K562 (cell line): ENCODE results near the gene DDAH1. TPM values are rescaled to one million over a fixed set of nuclear protein-coding genes. Genes with fewer than 3 reads are reported as not detected.

Experiments used
- ATAC-seq: fragments of 200-7000 bp; cut with Tn5 transposase; 3 replicates; pipeline ENCODE4 v1.9.1; 2020; ENCODE audit warnings: moderate library complexity
- BruUV-seq: library from RNA; stranded (reverse); fragments of 400-500 nt; replicated peaks from 2 replicates; lab custom pipeline; 2021; lab: Mats Ljungman, UMichigan
- CTCF ChIA-PET: fragments of 300-600 bp; formaldehyde crosslinking; extraction: SDS; loops from one replicate; lab custom pipeline; 2021; ENCODE audit warnings: low intra/inter-chr PET ratio; lab: Yijun Ruan, JAX
- POLR2A ChIA-PET: fragments of 300-600, 350-650 bp; sonication (Branson Sonifier 250); formaldehyde crosslinking; extraction: SDS; loops from one replicate; lab custom pipeline; 2021; ENCODE audit warnings: antibody characterized with exemption, inconsistent platforms; lab: Yijun Ruan, JAX
- DNase-seq, 4 experiments: peaks; one replicate each; pipeline versions ENCODE4 v3.0.0 to v3.0.0-alpha.2; 2011 to 2018; ENCODE audit warnings: low spot score in 3 of 4, mixed read lengths in 3 of 4; ENCODE audit errors: extremely low read depth in 1 of 4
- FAIRE-seq: peaks from 2 replicates; lab custom pipeline; 2011; peaks lifted over from hg19 to GRCh38; lab: Jason Lieb, UNC
- H2AFZ ChIP-seq: 2 replicates; pipeline ENCODE4 v1.6.0; 2011; ENCODE audit warnings: low read depth, low read length, control low read depth, inconsistent platforms
- H3K27ac ChIP-seq: fragments of 200-600 bp; 3 replicates; pipeline ENCODE4 v1.8.0; 2011; ENCODE audit warnings: low read depth, mild to moderate bottlenecking, control low read depth, inconsistent platforms, low read length, moderate library complexity, mixed read lengths; ENCODE audit errors: extremely low read depth
- H3K27me3 ChIP-seq, 2 experiments: fragments of 300-600 bp in 1 of 2; 2 replicates in 1 of 2; 3 replicates in 1 of 2; pipeline versions ENCODE4 v1.6.0 to v1.8.0; 2011; ENCODE audit warnings: inconsistent platforms in 2 of 2, low read length in 2 of 2, mild to moderate bottlenecking in 1 of 2, mixed read lengths in 1 of 2, moderate library complexity in 1 of 2; ENCODE audit not compliant: control insufficient read depth in 2 of 2, insufficient read depth in 2 of 2
- H3K36me3 ChIP-seq: fragments of 300-600 bp; 3 replicates; pipeline ENCODE4 v1.8.0; 2011; ENCODE audit warnings: mild to moderate bottlenecking, low read length, inconsistent platforms; ENCODE audit not compliant: control insufficient read depth, insufficient read depth
- H3K4me1 ChIP-seq, 2 experiments: fragments of 200-600 bp in 1 of 2; replicated peaks in 1 of 2; 2 replicates in 1 of 2; 3 replicates in 1 of 2; pipeline versions ENCODE4 v1.5.1 to v1.8.0; 2011; ENCODE audit warnings: inconsistent platforms in 2 of 2, low read length in 2 of 2, mild to moderate bottlenecking in 1 of 2, mixed read lengths in 1 of 2, moderate library complexity in 1 of 2; ENCODE audit not compliant: control insufficient read depth in 2 of 2, insufficient read depth in 2 of 2
- H3K4me2 ChIP-seq: 2 replicates; pipeline ENCODE4 v1.6.1; 2011; ENCODE audit warnings: low read length, control low read depth, inconsistent platforms, mixed read lengths; ENCODE audit not compliant: insufficient read depth
- H3K4me3 ChIP-seq: fragments of 200-600 bp; sonication (generic), shearing (Covaris generic); 2 replicates; pipeline ENCODE4 v1.5.1; 2016; ENCODE audit warnings: control low read depth, inconsistent platforms
- H3K79me2 ChIP-seq: fragments of 200-600 bp; 3 replicates; pipeline ENCODE4 v1.8.0; 2011; ENCODE audit warnings: low read length, inconsistent platforms; ENCODE audit not compliant: control insufficient read depth, insufficient read depth
- H3K9ac ChIP-seq, 2 experiments: 2 replicates each; pipeline versions ENCODE4 v1.6.0 to v1.6.1; 2011; ENCODE audit warnings: low read depth in 2 of 2, low read length in 2 of 2, control low read depth in 1 of 2, inconsistent platforms in 1 of 2, mild to moderate bottlenecking in 1 of 2, mixed read lengths in 1 of 2; ENCODE audit not compliant: insufficient read depth in 1 of 2
- H3K9me1 ChIP-seq: one replicate; pipeline ENCODE4 v1.6.0; 2011; ENCODE audit warnings: inconsistent platforms, mild to moderate bottlenecking, low read length, moderate library complexity; ENCODE audit not compliant: control insufficient read depth, insufficient read depth
- H3K9me3 ChIP-seq: replicated peaks from 2 replicates; pipeline ENCODE4 v1.5.1; 2011; ENCODE audit warnings: low read depth, low read length, inconsistent platforms; ENCODE audit not compliant: control insufficient read depth, insufficient read depth
- H4K20me1 ChIP-seq: replicated peaks from 2 replicates; pipeline ENCODE4 v1.6.1; 2011; ENCODE audit warnings: low read length, inconsistent platforms, mixed read lengths; ENCODE audit not compliant: control insufficient read depth, insufficient read depth
- HSF4 ChIP-seq: fragments of 250-450 bp; sonication (Bioruptor Pico); IDR thresholded peaks from 2 replicates; pipeline ENCODE4 v2.1.2; 2022; ENCODE audit warnings: mild to moderate bottlenecking, moderate library complexity, borderline replicate concordance
- SIN3B ChIP-seq: fragments of 450-650 bp; IDR thresholded peaks from 2 replicates; pipeline ENCODE4 v1.6.1; 2017; ENCODE audit warnings: low read depth, mild to moderate bottlenecking, moderate library complexity
- ZNF79 ChIP-seq: fragments of 250-450 bp; sonication (Bioruptor Pico); IDR thresholded peaks from 2 replicates; pipeline ENCODE4 v1.4.0; 2020; ENCODE audit warnings: low read depth, mild to moderate bottlenecking, moderate library complexity
- WGBS: fragments of 100-300 bp; shearing (Covaris generic); methylation state at CpG from one replicate; pipeline ENCODE4 v1.1.6; 2016; ENCODE audit warnings: low coverage, mixed read lengths; ENCODE audit not compliant: insufficient coverage; ENCODE audit errors: missing lambda C conversion rate; 5-methylcytosine and 5-hydroxymethylcytosine counted together
- in situ Hi-C: fragments of 300-500 bp; cut with MboI; formaldehyde crosslinking; loops from 4 replicates; pipeline ENCODE4 v1.15.0; 2018; ENCODE audit warnings: inconsistent platforms, mixed read lengths
- intact Hi-C: fragments of 100-400 bp; cut with micrococcal nuclease; formaldehyde crosslinking; loops from 2 replicates; pipeline ENCODE4 v1.14.2; 2022
- polyA plus RNA-seq, 8 experiments: library from polyadenylated mRNA; depleted of rRNA in 4 of 8; stranded (reverse) in 5 of 8; unstranded in 3 of 8; fragments of >200 nt; fragmentation: Nextera tagmentation in 2 of 8; fragmentation: Illumina TruSeq in 1 of 8; extraction: Ambion mirVana in 2 of 8; extraction: Trizol in 1 of 8; gene quantifications; 2 replicates each; pipeline versions ENCODE4 v1.2.1 to v1.2.3, GENCODE V29; 2011 to 2014; ENCODE audit warnings: inconsistent platforms in 1 of 8, missing spikeins in 1 of 8
- total RNA-seq, 7 experiments: library from RNA; depleted of rRNA in 6 of 7; stranded (reverse); fragments of >200 nt in 6 of 7; fragmentation: Illumina TruSeq in 2 of 7; extraction: Trizol in 2 of 7; gene quantifications; 2 replicates each; pipeline versions ENCODE4 v1.2.1 to v1.2.3, GENCODE V29; 2011 to 2021; ENCODE audit warnings: low replicate concordance in 1 of 7
- TF ChIP-seq, protein P1 (sequence below): fragments of 450-650 bp; IDR thresholded peaks from 2 replicates; pipeline ENCODE4 v1.6.1; 2016; ENCODE audit warnings: mild to moderate bottlenecking, moderate library complexity
- TF ChIP-seq, protein P2 (sequence below), 2 experiments: fragments of 450-650 bp; IDR thresholded peaks; 2 replicates each; pipeline ENCODE4 v1.6.1; 2016
- TF ChIP-seq, protein P3 (sequence below): fragments of 250-450 bp; sonication (Bioruptor Pico); IDR thresholded peaks from 2 replicates; pipeline ENCODE4 v1.4.0; 2020; ENCODE audit warnings: mild to moderate bottlenecking, moderate library complexity

Gene DDAH1
- total and polyA plus RNA-seq, 9 of the 15 experiments (the other 6 are each of a cell fraction or from before 2014, with no cell fraction given) = 0.04 to 0.24 (median 0.10) TPM

DNA sequence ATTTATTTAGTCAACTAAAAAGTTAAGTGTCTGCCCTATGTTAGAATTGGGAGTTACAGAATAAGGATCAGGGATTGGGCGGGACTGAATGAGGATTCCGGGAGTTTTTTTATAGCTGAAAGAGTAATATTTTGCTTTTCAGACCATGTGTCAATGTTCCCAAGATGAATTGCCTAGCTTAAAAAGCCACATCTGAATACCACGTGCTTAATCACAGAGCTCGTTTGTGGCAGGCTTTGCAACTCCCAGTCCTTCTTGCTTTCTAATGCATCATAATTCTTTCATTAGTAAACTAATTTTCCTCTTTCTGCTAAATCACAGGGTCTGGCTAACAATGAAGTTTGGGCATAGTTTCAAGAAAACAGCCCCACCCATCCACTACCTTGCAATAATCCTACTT, 184.3 kb downstream of the DDAH1 start:
- Histone ChIP-seq H3K4me2 (no peak overlapping the region), H3K27me3 (peaks cover 0 to 3% of the 10 kb centered on the region in 2 experiments; a peak in 2 of 5 replicates), H3K79me2 (peaks cover 6% of the 10 kb centered on the region), H3K27ac (no peak overlapping the region), H3K9me1 (no peaks in the 10 kb centered on the region), H3K4me3 (no peak overlapping the region), H3K36me3 (no peaks in the 10 kb centered on the region), H3K9ac (no peak overlapping the region), H4K20me1 (no peaks in the 10 kb centered on the region), H3K4me1 (peaks cover 9 to 22% of the 10 kb centered on the region in 2 experiments; a peak in 4 of 5 replicates), H2AFZ (no peak overlapping the region), H3K9me3 (no peaks in the 10 kb centered on the region)
- CTCF ChIA-PET = no interaction called here
- FAIRE-seq (no peak), ATAC-seq (no peak), DNase-seq (no peak)
- intact Hi-C loops (no loop called here), in situ Hi-C loops (no loop called here)
- POLR2A ChIA-PET = no interaction called here
- BruUV-seq = no TSS peak
- 16% methylated on average over 4 of the region's 4 CpGs for WGBS
- TF ChIP-seq, protein P1, sequence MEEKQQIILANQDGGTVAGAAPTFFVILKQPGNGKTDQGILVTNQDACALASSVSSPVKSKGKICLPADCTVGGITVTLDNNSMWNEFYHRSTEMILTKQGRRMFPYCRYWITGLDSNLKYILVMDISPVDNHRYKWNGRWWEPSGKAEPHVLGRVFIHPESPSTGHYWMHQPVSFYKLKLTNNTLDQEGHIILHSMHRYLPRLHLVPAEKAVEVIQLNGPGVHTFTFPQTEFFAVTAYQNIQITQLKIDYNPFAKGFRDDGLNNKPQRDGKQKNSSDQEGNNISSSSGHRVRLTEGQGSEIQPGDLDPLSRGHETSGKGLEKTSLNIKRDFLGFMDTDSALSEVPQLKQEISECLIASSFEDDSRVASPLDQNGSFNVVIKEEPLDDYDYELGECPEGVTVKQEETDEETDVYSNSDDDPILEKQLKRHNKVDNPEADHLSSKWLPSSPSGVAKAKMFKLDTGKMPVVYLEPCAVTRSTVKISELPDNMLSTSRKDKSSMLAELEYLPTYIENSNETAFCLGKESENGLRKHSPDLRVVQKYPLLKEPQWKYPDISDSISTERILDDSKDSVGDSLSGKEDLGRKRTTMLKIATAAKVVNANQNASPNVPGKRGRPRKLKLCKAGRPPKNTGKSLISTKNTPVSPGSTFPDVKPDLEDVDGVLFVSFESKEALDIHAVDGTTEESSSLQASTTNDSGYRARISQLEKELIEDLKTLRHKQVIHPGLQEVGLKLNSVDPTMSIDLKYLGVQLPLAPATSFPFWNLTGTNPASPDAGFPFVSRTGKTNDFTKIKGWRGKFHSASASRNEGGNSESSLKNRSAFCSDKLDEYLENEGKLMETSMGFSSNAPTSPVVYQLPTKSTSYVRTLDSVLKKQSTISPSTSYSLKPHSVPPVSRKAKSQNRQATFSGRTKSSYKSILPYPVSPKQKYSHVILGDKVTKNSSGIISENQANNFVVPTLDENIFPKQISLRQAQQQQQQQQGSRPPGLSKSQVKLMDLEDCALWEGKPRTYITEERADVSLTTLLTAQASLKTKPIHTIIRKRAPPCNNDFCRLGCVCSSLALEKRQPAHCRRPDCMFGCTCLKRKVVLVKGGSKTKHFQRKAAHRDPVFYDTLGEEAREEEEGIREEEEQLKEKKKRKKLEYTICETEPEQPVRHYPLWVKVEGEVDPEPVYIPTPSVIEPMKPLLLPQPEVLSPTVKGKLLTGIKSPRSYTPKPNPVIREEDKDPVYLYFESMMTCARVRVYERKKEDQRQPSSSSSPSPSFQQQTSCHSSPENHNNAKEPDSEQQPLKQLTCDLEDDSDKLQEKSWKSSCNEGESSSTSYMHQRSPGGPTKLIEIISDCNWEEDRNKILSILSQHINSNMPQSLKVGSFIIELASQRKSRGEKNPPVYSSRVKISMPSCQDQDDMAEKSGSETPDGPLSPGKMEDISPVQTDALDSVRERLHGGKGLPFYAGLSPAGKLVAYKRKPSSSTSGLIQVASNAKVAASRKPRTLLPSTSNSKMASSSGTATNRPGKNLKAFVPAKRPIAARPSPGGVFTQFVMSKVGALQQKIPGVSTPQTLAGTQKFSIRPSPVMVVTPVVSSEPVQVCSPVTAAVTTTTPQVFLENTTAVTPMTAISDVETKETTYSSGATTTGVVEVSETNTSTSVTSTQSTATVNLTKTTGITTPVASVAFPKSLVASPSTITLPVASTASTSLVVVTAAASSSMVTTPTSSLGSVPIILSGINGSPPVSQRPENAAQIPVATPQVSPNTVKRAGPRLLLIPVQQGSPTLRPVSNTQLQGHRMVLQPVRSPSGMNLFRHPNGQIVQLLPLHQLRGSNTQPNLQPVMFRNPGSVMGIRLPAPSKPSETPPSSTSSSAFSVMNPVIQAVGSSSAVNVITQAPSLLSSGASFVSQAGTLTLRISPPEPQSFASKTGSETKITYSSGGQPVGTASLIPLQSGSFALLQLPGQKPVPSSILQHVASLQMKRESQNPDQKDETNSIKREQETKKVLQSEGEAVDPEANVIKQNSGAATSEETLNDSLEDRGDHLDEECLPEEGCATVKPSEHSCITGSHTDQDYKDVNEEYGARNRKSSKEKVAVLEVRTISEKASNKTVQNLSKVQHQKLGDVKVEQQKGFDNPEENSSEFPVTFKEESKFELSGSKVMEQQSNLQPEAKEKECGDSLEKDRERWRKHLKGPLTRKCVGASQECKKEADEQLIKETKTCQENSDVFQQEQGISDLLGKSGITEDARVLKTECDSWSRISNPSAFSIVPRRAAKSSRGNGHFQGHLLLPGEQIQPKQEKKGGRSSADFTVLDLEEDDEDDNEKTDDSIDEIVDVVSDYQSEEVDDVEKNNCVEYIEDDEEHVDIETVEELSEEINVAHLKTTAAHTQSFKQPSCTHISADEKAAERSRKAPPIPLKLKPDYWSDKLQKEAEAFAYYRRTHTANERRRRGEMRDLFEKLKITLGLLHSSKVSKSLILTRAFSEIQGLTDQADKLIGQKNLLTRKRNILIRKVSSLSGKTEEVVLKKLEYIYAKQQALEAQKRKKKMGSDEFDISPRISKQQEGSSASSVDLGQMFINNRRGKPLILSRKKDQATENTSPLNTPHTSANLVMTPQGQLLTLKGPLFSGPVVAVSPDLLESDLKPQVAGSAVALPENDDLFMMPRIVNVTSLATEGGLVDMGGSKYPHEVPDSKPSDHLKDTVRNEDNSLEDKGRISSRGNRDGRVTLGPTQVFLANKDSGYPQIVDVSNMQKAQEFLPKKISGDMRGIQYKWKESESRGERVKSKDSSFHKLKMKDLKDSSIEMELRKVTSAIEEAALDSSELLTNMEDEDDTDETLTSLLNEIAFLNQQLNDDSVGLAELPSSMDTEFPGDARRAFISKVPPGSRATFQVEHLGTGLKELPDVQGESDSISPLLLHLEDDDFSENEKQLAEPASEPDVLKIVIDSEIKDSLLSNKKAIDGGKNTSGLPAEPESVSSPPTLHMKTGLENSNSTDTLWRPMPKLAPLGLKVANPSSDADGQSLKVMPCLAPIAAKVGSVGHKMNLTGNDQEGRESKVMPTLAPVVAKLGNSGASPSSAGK = no peak
- TF ChIP-seq, protein P2, sequence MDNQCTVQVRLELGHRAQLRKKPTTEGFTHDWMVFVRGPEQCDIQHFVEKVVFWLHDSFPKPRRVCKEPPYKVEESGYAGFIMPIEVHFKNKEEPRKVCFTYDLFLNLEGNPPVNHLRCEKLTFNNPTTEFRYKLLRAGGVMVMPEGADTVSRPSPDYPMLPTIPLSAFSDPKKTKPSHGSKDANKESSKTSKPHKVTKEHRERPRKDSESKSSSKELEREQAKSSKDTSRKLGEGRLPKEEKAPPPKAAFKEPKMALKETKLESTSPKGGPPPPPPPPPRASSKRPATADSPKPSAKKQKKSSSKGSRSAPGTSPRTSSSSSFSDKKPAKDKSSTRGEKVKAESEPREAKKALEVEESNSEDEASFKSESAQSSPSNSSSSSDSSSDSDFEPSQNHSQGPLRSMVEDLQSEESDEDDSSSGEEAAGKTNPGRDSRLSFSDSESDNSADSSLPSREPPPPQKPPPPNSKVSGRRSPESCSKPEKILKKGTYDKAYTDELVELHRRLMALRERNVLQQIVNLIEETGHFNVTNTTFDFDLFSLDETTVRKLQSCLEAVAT (IDR thresholded peaks at IDR 0.05) = no peak
- TF ChIP-seq, protein P3, sequence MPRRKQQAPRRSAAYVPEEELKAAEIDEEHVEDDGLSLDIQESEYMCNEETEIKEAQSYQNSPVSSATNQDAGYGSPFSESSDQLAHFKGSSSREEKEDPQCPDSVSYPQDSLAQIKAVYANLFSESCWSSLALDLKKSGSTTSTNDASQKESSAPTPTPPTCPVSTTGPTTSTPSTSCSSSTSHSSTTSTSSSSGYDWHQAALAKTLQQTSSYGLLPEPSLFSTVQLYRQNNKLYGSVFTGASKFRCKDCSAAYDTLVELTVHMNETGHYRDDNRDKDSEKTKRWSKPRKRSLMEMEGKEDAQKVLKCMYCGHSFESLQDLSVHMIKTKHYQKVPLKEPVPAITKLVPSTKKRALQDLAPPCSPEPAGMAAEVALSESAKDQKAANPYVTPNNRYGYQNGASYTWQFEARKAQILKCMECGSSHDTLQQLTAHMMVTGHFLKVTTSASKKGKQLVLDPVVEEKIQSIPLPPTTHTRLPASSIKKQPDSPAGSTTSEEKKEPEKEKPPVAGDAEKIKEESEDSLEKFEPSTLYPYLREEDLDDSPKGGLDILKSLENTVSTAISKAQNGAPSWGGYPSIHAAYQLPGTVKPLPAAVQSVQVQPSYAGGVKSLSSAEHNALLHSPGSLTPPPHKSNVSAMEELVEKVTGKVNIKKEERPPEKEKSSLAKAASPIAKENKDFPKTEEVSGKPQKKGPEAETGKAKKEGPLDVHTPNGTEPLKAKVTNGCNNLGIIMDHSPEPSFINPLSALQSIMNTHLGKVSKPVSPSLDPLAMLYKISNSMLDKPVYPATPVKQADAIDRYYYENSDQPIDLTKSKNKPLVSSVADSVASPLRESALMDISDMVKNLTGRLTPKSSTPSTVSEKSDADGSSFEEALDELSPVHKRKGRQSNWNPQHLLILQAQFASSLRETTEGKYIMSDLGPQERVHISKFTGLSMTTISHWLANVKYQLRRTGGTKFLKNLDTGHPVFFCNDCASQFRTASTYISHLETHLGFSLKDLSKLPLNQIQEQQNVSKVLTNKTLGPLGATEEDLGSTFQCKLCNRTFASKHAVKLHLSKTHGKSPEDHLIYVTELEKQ (CRISPR knock-in tag) = no peak
- TF ChIP-seq ZNF79 (CRISPR knock-in tag) = no peak
- TF ChIP-seq SIN3B = no peak
- TF ChIP-seq HSF4 (CRISPR knock-in tag) = no peak
